NCI-H2081 treated with DMSO at 0.1 percent for 48 hours (cell line): ENCODE data around the gene IGFL1.
"Not testable (repeated sequence)": the region's sequence is repeated elsewhere in the genome, so short reads cannot be mapped to it uniquely, and the experiment has no call there.

Experiments used
- DNase-seq: peaks from one replicate; lab custom pipeline; 2025; lab: John Stamatoyannopoulos, UW

Gene IGFL1

DNA sequence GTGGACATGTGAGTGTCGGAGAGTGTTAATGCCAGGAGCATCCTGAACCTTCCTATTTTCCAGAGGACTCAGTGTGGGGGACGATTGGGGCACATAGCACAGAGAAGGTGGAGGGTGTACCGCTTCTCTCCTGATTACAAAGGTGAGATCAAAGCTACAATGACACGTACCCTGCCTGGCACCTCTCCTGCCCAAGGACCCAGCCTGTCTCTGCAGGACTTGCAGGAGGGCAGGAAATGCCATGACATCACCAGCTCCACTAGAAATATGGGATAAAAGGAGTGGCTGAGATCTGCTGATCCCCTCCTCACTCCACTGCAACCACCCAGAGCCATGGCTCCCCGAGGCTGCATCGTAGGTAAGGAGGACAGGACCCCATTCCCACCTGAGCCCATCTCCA is at the start of gene IGFL1:
TSS of gene IGFL1 (plus strand) at position 301 of the 400 bp plus-strand sequence. CDS start at position 334, 33 bp downstream.
- DNase-seq: no peak

DNA sequence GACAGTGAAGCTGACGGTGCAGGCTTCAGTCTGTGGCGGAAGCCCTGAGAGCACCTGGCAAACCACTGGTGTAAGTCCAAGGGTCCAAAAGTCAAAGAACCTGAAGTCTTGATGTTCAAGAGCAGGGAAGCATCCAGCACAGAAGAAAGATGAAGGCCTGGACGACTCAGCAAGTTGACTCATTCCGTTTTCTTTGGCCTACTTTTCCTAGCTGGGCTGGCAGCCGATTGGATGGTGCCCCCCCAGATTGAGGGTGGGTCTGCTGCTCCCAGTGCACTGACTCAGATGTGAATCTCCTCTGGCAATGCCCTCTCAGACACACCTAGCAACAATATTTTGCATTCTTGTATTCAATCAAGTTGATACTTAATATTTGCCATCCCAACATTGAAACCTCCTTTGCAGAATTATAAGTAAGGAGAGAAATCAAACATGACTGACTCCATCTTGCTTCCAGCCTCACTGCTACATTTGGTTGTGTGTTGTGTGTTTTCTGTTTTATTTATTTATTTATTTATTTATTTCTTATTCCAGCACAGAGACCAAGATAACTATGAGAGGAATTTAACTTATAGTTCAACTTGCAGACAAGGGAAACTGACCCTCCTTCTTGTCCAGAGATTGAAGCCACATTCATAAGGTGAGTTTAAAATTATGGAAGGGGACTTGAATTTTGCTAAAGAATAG is 48.7 kb upstream of the IGFL1 start:
- DNase-seq: no peak

DNA sequence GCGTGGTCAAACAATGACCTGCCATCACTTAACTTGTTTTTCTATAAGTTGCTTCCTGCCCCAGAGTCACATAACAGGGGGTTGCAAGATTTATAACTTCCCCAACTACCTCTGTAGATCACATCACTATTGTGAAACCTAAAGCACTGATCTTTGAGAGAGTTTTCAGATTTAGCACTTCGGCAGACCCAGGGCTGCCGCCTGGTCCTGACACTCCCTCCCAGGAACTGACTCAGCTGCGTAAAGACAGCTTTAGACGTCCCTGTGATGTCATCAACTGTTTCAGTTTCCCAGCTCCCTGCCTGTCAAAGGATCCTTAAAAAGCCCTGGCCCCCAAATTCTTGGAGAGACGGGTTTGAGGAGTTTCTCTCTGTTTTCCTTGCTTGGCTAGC is 48.2 kb upstream of the IGFL1 start:
- DNase-seq: no peak

DNA sequence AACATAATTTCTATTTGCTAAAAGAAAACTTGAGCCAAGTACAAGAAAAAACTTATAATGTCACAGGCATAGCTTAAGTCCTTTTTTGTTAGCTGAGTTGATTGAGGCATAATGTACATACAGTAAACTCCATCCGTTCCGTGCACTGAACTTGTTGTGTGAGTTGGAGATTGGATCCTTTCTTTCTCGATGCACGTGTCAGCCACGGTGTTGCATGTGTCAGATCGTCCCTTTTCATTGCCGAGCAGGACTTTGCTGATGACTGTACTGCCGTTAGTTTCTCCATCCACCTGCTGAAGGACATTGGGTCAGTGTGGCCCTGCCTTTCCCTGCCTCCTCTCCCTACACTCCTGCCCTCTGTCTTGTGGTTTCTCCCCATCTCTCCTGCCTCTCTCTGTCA is 47.1 kb upstream of the IGFL1 start:
- no peak for DNase-seq

DNA sequence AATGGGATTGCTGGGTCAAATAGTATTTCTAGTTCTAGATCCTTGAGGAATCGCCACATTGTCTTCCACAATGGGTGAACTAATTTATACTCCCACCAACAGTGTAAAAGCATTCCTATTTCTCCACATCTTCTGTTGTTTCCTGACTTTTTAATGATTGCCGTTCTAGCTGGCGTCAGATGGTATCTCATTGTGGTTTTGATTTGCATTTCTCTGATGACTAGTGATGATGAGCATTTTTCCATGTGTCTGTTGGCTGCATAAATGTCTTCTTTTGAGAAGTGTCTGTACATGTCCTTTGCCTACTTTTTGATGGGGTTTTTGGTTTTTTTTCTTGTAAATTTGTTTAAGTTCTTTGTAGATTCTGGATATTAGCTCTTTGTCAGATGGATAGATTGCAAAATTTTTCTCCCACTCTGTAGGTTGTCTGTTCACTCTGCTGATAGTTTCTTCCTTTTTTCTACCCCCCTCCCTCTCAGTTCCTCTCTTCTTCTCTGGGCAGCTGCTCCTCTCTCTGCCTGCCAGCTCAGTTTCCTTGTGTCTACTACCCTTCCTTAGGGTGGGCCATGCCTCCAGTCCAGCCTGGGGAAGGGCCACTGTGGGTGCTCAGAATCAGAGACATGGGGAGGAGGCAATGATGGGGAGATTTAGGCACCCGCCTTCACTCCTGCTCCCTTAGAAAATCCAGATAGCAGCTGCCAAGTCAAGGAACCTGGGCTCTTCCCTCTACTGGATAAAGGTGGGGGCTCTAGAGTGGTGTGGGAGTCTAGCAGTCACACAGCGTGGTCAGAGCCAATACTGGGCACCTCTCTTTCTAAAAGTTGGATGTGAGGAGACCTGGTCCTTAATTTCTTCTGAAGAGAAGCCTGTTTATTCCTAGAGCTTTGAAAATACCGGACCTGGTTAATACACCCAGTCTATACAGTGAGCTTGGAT is 44.5 kb upstream of the IGFL1 start:
- not testable (repeated sequence) for DNase-seq

DNA sequence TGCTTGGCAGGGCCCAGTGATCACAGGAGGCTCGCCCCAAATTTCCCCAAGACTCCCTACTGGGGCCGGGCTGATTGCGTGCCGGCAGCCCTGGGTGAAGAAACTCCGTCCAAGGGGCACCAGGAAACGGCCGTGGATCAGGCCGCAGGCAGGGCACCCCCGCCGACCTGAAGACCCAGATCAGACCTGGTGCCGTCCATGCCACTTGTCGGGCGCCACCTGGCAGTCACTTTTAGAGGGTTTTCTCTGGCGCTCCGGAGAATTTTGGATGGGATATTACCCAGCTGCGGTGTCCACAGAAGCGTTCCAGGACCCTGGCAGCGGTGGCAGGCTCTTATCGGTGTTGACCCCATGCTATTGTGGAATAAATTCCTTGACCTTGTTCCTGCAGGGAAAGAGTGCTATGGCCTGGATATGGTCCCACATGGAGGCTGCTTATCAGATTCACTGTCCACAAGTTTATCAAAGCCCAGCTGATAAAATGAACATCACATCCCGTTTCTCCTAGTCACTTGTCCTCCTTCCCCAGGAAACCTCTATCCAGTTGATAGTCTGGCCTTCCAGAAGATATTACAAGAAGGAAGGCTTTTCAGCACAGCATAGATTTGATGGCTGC is 43.3 kb upstream of the IGFL1 start:
- DNase-seq: no peak

DNA sequence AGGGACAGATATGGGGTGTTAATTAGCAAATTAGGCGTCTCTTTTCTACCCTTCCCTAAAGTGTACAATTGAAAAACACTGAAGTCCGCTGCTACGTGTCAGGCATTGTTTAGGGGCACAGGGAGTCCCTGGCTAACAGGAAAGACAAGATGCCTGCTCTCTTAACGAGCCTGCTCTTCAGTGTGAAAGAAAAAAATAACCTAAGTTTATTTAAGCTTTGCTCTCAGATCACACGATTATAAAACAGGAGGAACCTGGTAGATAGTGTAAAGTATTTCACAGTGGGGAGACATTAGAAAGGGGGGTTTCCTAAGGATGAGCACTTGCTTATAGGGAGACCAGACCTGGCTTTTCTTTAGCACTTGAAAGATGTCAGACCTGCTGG is 42.8 kb upstream of the IGFL1 start:
- no peak for DNase-seq

DNA sequence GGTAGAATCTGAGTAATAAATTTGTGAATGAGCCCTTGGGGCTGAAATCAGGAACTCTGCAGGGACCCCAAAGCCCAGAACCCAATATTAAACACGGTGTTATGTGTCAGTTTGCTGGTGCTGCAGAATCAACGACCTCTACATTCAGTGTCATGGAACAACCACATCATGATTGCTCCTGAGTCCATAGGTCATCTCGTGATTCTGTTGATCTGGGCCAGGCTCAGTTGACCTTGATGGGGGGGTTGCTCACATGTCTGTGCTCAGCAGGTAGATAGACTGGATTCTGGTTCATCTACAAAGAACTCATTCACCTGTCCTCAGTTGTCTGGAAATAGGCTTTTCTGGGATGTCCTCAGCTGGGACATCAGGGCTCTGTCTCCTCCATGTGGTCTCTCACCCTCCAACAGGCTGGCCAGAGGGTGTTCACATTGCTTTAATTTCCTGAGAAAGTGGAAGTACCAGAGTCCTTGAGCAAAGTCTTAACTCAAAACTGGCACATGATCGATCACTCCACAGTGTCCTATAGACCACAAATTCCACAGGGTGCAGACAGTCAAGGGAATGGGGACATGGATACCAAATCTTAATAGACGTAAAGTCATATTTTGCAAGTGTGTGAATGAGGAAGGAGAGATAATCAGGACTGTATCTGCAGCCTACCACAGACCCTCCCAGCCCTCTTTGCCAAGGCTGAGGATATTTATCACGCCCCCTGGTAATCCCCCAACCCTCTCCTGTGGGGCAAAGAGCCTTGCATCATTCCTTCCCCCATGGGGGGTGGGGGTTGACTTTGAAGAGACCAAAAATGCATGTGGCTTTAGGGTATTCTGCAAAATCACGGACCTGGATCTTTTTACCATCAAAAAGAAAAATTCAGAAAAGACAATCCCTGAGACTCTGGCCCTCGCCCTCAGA is 39.3 kb upstream of the IGFL1 start:
- DNase-seq: no peak

DNA sequence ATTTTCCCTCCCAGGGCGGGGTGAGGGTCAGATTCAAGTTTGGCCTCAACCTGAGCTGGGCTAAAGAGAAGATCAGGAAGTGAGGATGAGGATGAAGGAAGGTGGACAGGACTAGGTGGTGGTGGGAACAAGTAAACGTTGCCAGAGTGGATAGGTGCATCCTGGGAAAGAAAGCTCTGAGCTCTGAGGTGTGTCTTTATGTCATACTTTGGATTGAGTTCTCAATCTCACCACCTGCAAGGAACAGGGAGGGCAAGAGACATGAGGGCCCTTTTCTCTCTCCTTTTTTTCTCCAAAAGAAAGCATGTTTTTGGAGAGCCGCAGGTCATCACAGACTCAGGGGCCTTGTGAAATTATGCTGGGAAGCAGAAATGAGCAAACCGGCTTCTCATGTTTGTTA is 38.2 kb upstream of the IGFL1 start:
- no peak for DNase-seq

DNA sequence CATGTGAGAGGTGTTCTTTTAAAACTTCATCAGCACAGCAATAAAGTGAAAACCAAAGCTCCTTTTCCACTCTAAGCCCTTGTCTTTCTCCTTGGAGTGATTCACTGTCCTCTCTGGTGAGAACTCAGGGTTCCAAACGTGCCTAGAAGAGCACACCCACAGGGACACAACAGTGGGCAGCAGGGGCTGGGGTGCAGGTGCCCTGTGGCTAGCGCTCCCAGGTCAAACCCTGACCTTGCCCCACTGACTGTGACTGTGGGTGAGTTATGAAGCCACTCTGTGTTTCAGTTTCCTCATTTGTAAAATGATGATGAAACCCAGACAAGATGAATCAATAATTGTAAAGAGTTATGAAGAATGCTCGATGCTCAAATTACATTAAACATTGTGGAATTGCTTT is 37.6 kb upstream of the IGFL1 start:
- DNase-seq: no peak

DNA sequence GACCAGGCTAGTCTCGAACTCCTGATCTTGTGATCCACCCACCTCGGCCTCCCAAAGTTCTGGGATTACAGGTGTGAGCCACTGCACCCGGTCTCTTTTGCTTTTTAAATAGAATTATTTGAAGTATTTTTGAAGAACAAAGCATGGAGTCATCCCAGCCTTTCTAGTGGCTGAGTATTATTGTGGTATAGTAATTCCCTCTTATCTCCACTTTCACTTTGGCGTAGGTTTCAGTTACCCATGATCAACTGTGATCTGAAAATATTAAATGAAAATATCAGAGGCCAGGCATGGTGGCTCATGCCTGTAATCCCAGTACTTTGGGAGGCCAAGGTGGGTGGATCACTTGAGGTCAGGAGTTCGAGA is 36.9 kb upstream of the IGFL1 start:
- not testable (repeated sequence) for DNase-seq

DNA sequence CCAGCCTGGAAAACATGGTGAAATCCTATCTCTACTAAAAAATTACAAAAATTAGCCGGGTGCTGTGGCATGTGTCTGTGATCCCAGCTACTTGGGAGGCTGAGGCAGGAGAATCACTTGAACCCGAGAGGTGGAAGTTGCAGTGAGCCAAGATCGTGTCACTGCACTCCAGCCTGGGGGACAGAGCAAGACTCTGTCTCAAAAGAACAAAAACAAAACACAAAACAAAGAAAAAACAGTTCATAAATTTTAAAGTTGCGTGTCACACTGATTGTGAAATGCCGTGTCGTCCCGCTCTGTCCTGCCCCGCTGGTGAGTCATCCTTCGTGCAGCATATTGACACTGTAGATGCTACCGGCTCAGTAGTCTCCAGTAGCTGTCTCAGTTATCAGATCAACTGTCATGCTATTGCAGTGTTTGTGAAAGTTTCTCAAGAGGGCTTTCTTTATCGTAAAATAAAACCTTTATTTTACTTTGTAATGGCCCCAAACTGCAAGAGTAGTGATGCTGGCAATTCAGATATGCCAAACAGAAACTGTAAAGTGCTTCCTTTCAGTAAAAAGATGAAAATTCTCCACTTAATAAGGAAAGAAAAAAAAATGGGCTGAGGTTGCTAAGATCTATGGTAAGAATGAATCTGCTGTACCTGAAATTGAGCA is 36.4 kb upstream of the IGFL1 start:
- no peak for DNase-seq

DNA sequence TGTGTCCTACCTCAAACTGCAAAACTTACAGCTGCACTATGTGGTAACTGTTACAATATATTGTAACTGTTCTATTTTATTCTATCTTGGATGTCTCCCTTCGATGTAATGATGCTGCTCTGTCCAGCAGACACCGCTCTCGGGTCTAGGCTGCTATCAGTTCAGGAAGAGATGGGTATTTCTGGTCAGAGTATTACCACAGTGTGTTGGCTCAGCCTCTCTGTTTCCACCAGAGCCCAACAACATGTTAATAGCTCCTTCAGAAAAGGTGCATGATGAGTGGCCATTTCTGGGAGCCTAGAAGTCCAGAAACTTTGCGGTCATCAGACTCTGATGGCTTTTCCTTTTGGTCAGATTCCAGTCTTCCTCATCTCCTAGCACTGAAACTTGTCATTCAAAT is 35.9 kb upstream of the IGFL1 start:
- DNase-seq: no peak

DNA sequence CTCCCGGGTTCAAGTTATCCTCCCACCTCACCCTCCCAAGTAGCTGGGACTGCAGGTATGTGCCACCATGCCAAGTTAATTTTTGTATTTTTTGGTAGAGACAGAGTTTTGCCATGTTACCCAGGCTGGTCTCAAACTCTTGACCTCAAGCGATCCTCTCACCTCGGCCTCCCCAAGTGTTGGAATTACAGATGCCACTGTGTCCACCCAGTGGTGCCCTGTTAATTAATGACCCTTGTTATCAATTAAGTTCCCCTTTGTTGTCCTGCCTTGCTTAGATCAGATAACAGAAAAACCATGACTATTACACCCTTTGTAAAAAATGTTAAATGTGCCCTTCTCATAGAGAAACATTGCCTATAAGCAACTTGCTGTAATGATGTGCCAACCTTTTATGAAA is 34.4 kb upstream of the IGFL1 start:
- DNase-seq: no peak

DNA sequence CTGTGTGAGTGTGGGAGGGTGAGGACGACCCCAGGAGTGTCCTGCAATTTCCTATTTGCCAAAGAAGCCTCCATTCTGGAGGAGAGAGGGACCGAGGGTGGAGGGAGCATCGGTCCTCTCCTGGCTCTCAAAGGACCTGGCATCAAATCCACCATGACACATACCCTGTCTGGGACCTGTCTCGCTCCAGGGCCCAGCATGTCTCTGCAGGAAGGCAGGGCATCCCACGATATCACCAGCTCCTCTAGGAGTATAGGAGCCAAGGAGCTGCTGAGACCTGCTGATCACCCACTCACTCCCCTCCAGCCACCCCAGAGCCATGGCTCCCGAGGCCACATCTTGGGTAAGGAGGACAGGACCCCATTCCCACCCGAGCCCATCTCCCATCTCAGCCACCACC is 33.6 kb upstream of the IGFL1 start:
- DNase-seq: not testable (repeated sequence)

DNA sequence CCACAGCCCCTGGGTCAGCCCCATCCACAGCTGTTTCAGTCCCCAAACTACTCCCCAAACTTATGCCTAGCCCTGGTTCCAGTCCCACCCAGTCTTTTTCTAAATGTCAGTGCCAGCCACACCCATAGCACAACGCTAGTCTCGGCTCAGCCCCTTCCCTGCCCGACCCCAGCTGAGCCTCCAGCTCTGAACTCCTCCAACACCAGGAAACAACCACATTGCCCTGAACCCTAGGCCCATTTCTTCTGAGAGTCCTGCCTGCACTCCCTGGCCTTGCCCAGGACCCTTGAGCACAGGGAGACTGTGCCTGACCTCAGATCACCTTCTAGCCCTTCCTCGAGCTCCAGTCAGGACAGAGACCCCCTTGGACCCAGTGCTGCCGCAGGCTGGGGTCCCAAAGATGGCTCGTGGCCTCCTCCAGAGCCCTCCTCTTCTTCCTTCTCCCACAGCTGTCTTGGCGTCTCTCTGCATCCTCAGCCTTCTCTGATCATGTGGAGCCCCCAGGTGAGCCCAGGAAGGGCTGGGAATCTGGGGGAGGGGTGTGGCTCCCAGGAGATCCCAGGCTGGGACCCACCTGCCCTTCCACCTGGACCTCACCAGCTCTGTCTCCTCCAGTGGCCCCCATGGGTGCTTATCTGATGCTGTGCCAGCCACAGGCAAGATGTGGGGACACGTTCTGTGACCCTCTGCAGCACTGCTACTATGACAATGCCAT is 33.0 kb upstream of the IGFL1 start:
- DNase-seq: no peak

DNA sequence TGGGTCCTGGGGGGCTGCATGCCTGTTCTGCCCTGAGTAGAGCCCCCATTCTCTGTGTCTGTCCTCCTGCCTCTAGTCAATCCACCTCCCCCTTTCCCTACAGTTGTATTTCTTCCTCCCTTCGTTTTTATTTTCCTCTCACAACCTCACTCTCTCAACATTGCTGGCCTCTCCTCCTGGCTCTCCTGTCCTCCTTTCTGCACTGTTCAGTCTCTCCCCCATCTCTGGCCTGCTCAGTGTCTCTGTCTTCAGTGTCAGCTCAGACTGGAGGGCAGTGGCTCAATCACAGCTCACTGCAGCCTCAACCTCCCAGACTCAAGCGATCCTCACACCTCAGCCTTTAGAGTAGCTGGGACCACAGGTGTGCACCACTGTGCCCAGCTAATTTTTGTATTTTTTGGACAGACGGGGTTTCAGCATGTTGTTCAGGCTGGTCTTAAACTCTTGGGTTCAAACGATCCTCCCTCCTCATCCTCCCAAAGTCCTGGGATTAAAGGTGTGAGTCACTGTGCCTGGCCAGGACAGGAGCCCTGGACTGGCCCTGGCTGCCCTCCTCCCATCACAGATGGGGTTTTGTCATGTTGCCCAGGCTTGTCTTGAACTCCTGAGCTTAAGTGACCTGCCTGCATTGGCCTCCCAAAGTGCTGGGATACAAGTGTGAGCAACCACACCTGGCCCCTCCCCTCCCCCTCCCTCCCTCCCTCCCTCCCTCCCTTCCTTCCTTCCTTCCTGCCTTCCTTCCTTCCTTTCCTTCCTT is 32.0 kb upstream of the IGFL1 start:
- no peak for DNase-seq

DNA sequence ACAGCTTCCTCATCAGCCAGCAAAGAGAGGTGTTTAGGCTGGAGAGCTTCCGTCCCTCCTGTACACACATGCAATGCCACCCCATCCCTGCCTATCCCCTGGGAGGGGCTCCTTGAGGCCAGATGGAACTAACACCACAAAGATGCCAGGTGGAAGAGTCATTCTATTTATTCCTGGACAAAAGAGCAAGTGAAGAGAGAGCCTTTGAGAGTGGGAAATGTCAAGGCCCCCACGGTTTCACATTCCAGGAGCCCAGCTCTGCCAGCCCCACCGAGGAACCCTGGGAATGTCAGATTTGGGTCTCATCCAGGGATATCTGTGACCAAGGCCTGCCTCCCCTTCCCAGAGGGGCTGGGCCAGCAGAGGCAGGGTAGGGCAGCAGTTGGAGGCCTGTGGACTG is 30.8 kb upstream of the IGFL1 start:
- no peak for DNase-seq

DNA sequence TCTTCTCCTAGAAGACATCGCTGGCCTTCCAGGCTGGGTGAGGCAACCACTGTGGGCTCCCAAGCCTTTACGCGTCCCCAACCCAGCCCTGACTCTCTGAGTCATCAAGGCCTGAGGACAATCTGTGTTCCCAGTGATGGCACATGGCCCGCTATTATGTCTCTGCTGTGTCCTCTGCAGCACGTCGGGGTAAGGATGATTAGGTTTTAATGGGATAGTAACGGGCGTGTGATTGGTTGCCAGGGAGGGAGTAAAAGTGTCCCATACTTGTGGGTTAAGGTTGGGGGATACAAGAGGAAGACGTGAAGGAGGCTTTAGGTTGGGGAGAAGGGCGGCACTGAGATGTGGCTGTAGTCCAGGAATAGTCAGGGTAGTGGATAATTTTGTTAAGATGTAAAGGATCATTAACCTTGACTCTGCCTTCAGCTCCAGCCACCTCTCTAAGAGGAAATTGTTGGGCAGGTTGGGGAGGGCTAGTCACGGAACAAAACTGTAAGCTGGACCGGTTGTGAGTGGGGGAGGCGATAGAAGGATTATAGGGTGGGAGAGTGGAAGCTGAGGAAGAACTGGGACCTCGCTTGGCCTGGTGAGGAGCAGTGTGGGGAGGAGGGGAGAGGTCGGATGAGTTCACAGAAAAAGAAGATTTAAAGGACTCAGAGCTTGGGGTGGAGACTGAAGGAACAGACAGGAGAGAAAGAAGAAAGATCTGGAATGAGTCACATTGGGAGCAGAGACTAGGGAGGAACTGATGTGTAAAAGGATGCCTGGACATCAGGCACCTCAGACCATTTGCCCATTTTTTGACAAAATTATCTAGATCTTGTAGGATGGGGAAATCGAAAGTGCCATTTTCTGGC is 27.9 kb upstream of the IGFL1 start:
- DNase-seq: no peak
